Activated effector memory CD4-positive, alpha-beta T cell treated with Interleukin-2 at 50 U/mL for 16 hours (primary cell): ENCODE data around the gene BICC1.

Experiments used
- DNase-seq: peaks from one replicate; pipeline ENCODE4 v3.0.0-alpha.2; 2020

Gene BICC1

GRCh38 chr10:58795560-58795959 lies 282.9 kb downstream of the BICC1 start:
- DNase-seq: no peak

DNA sequence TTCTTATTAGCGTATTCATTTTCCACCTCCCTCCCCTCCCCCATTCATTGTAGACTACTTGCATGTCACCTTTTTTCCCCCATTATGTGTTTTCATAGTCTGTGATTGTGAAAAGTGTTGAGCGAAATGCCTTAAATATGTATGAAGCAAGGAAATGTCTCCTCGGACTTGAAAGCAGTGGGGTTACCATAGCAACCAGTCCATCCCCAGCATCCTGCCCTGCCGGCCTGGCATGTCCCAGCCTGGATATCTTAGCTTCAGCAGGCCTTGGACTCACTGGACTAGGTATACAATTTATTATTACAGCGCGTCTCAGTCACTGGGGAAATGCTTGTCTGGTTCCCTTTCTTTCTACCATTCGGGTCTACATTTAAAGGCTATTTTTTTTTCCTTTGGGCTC lies 283.6 kb downstream of the BICC1 start:
- DNase-seq: no peak

DNA sequence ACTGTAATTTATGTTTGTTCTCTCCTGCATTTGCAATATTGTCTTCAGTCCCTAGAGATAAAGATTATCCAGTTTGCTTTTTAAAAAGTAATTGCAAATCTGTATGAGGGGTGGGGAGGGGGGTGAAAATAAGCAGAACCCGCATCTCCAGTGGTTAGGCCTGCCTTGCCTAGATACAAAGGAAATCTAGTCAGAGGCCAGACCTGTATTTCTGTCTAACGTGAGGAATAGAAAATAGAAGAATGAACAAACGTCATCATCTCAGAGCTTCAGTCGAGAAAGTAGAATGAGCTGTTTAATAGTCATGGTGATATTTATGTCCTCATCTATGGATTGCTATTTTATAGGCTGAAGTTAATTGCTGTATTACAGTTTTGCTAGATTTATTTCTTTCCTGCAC lies 284.2 kb downstream of the BICC1 start:
- no peak for DNase-seq

DNA sequence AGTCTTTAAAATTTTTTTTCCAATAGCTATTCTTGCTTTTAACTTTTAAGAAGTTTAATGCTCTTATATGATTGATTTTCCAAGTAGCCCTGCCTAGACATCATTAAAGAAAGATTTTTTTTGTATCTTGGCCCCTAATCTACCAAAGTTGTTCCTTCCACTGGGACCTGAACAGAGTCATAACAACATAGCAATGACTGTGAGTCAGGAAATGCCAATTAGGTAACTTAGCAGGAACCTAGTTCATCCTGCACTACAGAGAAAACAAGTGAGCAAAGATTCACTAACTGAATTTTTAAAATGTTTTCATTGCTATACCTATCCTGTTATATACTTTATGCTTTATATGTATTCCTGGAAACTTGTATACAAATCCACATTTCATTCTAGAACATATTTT lies 284.7 kb downstream of the BICC1 start:
- DNase-seq: no peak

GRCh38 chr10:58802047-58802446 lies 289.4 kb downstream of the BICC1 start:
- DNase-seq: no peak

- no peak for DNase-seq
Measured at GRCh38 chr10:58806323-58806722, 293.7 kb downstream of the BICC1 start.

- DNase-seq: no peak
Measured at GRCh38 chr10:58806970-58807628, 294.4 kb downstream of the BICC1 start.

- DNase-seq: no peak
Measured at GRCh38 chr10:58807629-58808022, 295.0 kb downstream of the BICC1 start.

DNA sequence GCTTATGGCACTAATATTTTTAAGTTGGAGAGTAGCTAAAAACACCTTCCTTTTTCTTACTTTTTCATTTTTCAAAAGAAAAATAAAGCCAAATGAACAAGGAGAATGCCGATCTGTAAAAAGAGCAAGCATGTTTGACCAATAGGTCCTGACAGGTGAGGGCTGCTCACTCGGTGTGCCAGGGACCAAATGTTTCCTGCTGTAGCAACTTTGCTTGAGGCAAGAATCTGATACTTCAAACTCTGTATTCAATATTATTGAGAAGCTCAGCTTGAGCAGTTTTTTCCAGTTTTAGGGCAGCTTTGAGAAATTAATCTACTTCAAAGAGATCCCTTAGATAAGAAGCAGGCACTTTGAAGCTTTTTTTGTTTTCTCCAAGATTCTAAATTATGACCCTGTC lies 298.1 kb downstream of the BICC1 start:
- no peak for DNase-seq

DNA sequence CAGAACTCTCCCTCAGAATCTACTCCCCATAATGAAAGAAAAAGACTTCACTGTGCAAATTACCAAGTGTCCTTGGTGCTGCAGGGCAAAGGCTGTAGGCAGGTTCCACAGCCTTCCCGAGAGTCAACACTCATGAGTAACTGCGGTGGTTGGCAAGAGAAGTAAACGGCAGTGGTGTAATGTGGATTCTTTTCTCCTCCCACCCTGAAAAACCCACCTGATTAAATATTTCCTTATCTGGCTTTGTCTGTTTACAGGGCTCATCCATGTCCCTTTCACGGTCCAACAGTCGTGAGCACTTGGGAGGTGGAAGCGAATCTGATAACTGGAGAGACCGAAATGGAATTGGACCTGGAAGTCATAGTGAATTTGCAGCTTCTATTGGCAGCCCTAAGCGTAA lies 300.9 kb downstream of the BICC1 start:
- DNase-seq: no peak

GRCh38 chr10:58817201-58817846 lies 304.7 kb downstream of the BICC1 start:
- DNase-seq: no peak

- no peak for DNase-seq
Measured at GRCh38 chr10:58818900-58819299, 306.2 kb downstream of the BICC1 start.

DNA sequence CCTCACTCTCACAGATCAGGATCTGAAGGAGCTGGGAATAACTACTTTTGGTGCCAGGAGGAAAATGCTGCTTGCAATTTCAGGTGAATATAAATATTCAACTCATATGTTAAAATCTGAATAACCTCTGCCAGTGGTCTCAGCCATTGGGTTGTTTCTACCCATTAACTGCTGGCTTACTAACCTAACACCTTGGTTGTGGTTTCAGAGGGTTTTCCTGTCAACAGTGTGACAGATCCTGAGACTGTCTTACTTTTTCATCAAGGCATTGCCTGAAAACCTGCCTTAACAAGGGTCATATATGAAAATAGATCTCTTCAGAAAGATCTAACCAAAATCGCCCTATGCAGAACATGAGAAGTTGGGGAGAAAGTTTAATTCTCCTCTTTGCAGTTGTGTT lies 307.7 kb downstream of the BICC1 start:
- no peak for DNase-seq

DNA sequence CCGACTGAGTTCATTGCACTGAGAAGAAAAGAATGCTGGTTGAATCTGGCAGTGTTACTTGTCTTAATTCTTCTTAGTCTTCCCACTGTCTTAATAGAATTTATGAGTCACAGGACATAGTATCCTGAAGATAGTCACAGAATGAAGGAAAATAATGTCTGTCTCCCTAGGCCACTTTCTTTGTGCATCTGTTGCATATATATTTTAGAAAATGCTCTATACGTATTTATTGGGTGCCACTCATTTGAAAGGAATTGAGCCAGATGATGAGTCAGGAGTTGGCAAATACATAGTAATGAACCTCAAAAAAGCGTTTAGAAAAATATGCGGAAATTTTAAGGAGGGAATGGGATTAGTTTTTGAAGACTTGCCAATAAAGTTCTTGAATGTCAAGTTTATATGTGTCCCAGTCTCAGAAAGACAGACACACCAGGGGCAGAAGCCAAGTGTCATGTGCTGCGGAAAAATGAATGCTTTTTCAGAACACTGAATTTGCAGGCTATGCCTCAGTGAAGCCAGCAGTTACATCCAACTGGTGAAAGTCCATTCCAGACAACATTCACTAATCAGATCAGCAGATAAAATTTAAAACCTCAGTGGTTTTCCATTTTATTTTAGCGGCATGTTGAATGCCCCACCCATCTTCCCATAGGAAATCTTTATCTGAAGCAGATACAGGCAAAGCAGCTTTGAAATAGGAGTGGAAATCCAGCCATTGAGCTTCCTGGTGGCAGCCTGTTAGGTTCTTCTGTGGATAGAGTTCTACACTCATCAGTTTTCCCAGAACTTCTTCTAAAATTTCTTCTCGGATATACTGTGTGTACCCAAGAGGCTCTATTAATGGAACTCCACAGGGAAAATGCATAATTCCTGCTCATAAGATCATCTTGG lies 308.4 kb downstream of the BICC1 start:
- DNase-seq: no peak

DNA sequence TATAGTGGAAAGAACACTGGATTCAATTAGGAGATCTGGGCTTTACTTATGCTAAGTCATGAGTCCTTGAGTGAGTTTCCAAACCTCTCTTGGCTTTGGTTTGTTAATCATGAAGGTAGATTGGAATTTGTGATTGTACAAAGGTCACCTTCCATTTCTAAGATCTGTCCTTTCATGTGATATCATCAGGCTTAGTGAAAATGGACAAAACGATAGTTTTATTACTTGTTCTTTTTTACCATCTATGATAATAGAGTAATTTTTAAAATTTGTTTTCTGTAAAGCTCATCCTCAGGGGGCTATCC lies 309.0 kb downstream of the BICC1 start:
- no peak for DNase-seq

GRCh38 chr10:58823983-58824382 lies 311.3 kb downstream of the BICC1 start:
- DNase-seq: no peak

- DNase-seq: no peak
Measured at GRCh38 chr10:58824396-58824795, 311.7 kb downstream of the BICC1 start.

GRCh38 chr10:58826694-58827093 lies 314.0 kb downstream of the BICC1 start:
- no peak for DNase-seq

DNA sequence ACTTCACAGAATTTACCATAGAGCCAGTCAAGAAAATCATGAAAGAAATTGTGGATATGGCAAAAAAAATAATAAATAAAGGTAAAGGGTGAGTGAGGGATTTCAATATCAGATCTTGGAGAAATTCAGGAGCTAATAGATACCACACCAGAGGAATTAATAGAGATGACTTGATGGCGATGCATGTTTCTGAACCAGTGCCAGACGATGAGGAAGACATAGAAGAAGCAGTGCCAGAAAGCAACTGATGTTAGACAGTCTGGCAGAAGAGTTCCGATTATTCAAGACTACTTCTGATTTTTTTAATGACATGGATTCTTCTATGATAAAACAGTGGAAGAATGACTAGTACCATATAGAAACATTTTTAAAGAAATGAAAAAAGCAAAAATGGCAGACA lies 314.7 kb downstream of the BICC1 start:
- DNase-seq: no peak

GRCh38 chr10:58829839-58830238 lies 317.2 kb downstream of the BICC1 start:
- DNase-seq: no peak

- no peak for DNase-seq
Measured at GRCh38 chr10:58830697-58831096, 318.0 kb downstream of the BICC1 start.

DNA sequence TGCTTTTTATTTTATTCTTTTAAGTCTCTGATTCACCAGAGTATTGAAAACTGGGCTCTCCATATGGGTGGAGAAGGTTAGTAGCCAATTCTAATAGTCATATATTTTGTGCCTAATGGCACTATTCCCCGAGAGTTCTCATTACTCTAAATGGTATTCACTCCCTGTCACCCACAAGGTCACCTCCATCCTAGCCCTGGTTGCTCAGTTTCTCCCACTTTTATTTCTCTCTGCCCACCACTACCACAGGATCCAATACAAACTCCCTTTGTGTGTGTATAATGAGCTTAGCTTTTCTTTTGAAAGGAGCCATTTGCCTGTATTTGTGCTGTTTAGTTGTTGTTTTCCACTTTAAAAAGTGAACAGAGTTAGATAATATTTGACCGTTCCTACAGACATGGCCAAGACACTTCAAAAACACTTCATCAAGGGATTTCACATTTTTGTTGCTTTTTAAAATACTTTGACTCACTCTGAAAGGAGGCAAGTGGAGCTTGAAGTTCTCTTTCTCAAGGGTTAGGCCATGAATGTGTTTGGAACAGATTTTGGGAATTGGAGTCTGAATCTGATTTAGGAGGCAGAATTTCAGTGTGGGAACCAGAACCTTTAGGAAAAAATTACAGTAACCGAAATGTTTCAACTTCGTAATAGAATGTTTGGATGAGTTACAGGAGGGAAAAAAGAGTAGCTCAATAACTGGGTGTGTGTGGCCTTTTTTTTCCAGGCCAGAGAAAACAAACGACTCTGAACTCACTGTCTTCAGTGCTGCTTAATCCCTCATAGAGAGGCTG lies 321.3 kb downstream of the BICC1 start:
- no peak for DNase-seq

GRCh38 chr10:58836176-58836700 lies 323.6 kb downstream of the BICC1 start:
- no peak for DNase-seq
